Fibroblast of villous mesenchyme (primary cell): ENCODE results near the gene ZNF148. TPM values are rescaled to one million over a fixed set of nuclear protein-coding genes. Genes with fewer than 3 reads are reported as not detected.

Experiments
- DNase-seq: peaks from one replicate; pipeline ENCODE4 v3.0.0-alpha.2; 2010; ENCODE audit warnings: low read depth
- H3K4me3 ChIP-seq: 2 replicates; pipeline ENCODE4 v1.5.1; 2011; ENCODE audit warnings: low read depth, mild to moderate bottlenecking, low read length
- CTCF ChIP-seq: IDR thresholded peaks from 2 replicates; pipeline ENCODE4 v1.5.1; 2012; ENCODE audit warnings: low read depth, mild to moderate bottlenecking, low read length; ENCODE audit not compliant: insufficient read depth
- total RNA-seq: library from RNA; depleted of rRNA; stranded (reverse); fragments of >200 nt; gene quantifications from 2 replicates; pipeline ENCODE4 v1.2.3, GENCODE V29; 2012

The ZNF148 gene
- total RNA-seq, 1 donor = 42.7 TPM

GRCh38 chr3:125212509-125213363 is 162.4 kb downstream of the ZNF148 start, which contains the start of gene SLC12A8:
Gene SLC12A8 (minus strand): TSS chr3:125212748. CDS start chr3:125211349, 1,399 bp downstream.
- no peak for DNase-seq
- H3K4me3 ChIP-seq = peak within 1 kb of the TSS; percentile 54
- TF ChIP-seq CTCF = no peak

DNA sequence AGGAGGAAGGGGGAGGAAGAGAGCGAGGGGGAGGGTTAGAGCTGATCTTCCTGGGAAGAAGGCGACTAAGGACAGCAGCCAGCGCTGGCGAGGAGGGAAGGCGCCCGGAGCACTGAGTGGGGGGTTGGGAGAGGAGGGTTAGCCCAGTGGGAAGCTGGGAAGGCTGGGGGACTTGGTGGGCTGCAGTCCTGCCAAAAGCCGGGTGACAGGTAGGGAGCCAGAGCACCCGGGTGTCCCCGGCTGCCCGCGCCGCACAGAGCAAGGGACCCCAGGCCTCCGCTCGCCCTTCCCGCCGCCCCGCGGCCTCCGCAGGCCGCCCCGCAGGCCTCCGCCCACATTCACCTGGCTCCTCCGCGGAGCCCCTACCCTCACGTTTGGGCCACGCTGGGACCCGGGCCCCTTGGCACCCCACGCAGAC is 163.0 kb downstream of the ZNF148 start:
- TF ChIP-seq CTCF = no peak
- peak overlapping the region; percentile 54 for H3K4me3 ChIP-seq
- DNase-seq = no peak

DNA sequence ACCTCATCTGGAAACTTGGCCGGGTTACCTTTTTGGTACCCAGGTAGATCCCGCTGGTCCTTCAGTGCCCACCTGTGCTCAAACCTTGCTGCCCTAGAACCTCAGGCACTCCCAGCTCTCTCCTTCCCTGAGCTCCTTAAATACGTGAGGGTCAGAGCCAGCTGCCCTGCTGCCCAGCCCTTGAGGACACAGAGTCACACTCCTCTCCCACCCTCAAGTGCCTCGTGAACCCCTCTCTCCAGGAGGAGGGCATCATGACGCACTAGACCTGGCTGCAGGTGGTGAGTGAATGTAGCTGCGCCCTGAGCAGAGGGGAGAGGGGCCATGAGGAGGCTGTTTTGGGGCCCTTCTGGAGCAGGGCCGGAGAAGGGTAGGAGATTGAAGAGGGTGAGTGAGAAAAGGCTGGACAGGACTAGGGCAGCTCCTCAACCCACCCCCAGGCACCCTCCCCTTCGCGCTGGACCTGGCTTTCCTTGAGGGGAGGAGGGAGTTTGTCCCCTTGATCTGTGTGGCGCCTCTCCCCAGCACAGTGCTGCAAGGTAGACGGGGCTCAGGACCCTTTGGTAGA is 163.5 kb downstream of the ZNF148 start:
- peak overlapping the region; percentile 54 for H3K4me3 ChIP-seq
- no peak for DNase-seq
- no peak for TF ChIP-seq CTCF

- H3K4me3 ChIP-seq = no peak overlapping the region
- DNase-seq = no peak
- TF ChIP-seq CTCF = no peak
Observed at GRCh38 chr3:125207949-125208568, 167.1 kb downstream of the ZNF148 start.

GRCh38 chr3:125207507-125207906 is 167.6 kb downstream of the ZNF148 start:
- H3K4me3 ChIP-seq = no peak overlapping the region
- TF ChIP-seq CTCF = no peak
- DNase-seq = no peak

DNA sequence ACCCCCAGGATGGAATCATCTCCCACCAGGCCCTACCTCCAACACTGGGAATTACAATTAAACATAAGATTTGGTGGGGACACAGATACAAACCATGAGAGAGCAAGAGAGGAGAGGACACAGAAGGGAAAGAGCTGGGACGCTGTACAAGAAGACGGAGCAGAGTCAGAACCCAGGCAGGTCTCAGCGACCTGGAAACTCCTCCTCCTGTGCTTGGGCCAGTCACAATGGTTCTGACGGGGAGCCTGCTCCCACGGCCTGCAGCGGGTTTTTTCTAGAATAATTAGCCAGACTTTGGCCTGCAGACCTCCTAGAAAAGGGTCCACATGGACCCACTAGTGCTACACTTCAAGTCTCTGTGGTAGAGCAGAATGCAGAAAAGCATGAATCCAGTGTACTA is 168.2 kb downstream of the ZNF148 start:
- TF ChIP-seq CTCF = no peak
- no peak for DNase-seq
- H3K4me3 ChIP-seq = no peak overlapping the region
